Mucosa of descending colon (tissue), 3 donors: ENCODE measurements around the gene HAUS1. TPM values are rescaled to one million over a fixed set of nuclear protein-coding genes. Genes with fewer than 3 reads are reported as not detected.
"Not testable (repeated sequence)": the region's sequence is repeated elsewhere in the genome, so short reads cannot be mapped to it uniquely, and the experiment has no call there.

Experiments used
- ATAC-seq: fragments of 200-7000 bp; cut with Tn5 transposase; one replicate; pipeline ENCODE4 v1.9.1; 2020; ENCODE audit warnings: mild to moderate bottlenecking, moderate library complexity
- DNase-seq, 3 donors: peaks; one replicate each; pipeline ENCODE4 v3.0.0-alpha.2; 2020
- H3K36me3 ChIP-seq: fragments of 200-600 bp; one replicate; pipeline ENCODE4 v1.8.0; 2021; ENCODE audit warnings: low read depth, mild to moderate bottlenecking
- H3K4me1 ChIP-seq: fragments of 200-600 bp; one replicate; pipeline ENCODE4 v1.8.0; 2021; ENCODE audit warnings: low read depth, mild to moderate bottlenecking
- H3K4me3 ChIP-seq: fragments of 200-600 bp; one replicate; pipeline ENCODE4 v1.8.0; 2021; ENCODE audit warnings: mild to moderate bottlenecking
- H3K9me3 ChIP-seq: fragments of 200-600 bp; one replicate; pipeline ENCODE4 v1.8.0; 2021; ENCODE audit warnings: mild to moderate bottlenecking
- intact Hi-C, 2 donors: fragments of 100-400 bp; cut with DNase I in 1 of 2; cut with micrococcal nuclease in 1 of 2; formaldehyde crosslinking; loops; one replicate each; pipeline versions ENCODE4 v1.11.0 to v1.11.1; 2022; cut with DNase I, micrococcal nuclease
- total RNA-seq, 3 donors: library from RNA; stranded (reverse); fragmentation: NEBNext Ultra II Directional in 2 of 3; extraction: Animal tissue kit (Norgen Biotek cat#: 25700) in 2 of 3; gene quantifications; one replicate each; pipeline versions ENCODE4 v1.2.1 to v1.2.4, GENCODE V29; 2021 to 2023
- TF ChIP-seq, protein P1 (sequence below): fragments of 200-600 bp; IDR thresholded peaks from one replicate; pipeline ENCODE4 v1.8.0; 2022; ENCODE audit warnings: antibody characterized with exemption, mild to moderate bottlenecking
- donor health status: DM: no; HTN: no; CAD: no; lungs with moderate emphysema.
- donor health status: DM: no; HTN: no; CAD: no.
- donor health status: DM: no; HTN: yes; CAD: no.

HAUS1 gene
- total RNA-seq, 3 donors from 2014 or later = 8.2 to 26.2 (median 18.4) TPM

DNA sequence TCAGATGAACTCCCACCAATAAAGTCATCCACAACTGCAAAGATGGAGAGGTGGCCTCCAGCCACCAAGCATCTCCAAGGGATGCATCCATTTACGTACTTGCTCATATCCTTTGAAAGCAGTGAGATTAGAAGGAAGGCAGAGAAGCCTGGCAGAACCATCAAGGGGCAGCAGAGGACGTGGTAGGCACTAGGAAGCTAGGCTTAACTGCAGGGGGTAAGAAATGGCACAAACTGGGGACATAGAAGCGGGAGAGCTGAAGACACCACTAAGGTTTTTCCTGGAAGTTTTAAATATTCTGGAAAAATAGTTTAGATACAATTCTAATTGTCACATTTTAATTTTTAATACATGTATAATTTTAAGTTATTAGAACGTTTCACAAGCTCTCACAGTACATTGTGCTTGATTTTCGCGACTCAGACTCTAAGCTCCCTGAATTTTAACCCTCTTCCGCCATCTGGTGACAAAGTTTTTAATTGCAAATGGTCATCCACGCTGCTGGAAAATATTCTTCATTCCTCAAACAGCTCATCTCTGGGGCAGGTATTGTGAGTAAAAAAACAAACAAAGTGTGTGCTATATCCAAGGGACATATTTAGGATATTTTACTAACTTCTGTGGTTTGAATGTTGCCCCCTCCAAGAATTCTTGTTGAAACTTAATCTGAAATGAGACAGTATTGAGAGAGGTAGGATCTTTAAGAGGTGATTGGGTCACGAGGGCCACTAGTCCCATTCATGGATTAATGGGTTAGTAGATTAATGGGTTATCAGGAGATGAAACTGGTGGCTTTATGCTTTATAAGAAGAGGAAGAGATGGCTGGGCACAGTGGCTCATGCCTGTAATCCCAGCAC, 30.5 kb upstream of the HAUS1 start:
- H3K4me3 ChIP-seq = no peak overlapping the region
- peaks cover 7% of the 10 kb centered on the region for H3K4me1 ChIP-seq
- no peaks in the 10 kb centered on the region for H3K9me3 ChIP-seq
- DNase-seq (peak in 1 of 3 donors; percentile 82), ATAC-seq (peak; percentile 52)
- intact Hi-C loops = loop anchor here in 1 of 2 donors (10.0 kb wide), 1 partner anchor 109 kb away; the partner anchor contains the start of gene EPG5
- H3K36me3 ChIP-seq = no peaks in the 10 kb centered on the region
- TF ChIP-seq, protein P1, sequence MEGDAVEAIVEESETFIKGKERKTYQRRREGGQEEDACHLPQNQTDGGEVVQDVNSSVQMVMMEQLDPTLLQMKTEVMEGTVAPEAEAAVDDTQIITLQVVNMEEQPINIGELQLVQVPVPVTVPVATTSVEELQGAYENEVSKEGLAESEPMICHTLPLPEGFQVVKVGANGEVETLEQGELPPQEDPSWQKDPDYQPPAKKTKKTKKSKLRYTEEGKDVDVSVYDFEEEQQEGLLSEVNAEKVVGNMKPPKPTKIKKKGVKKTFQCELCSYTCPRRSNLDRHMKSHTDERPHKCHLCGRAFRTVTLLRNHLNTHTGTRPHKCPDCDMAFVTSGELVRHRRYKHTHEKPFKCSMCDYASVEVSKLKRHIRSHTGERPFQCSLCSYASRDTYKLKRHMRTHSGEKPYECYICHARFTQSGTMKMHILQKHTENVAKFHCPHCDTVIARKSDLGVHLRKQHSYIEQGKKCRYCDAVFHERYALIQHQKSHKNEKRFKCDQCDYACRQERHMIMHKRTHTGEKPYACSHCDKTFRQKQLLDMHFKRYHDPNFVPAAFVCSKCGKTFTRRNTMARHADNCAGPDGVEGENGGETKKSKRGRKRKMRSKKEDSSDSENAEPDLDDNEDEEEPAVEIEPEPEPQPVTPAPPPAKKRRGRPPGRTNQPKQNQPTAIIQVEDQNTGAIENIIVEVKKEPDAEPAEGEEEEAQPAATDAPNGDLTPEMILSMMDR = peak; percentile 47

DNA sequence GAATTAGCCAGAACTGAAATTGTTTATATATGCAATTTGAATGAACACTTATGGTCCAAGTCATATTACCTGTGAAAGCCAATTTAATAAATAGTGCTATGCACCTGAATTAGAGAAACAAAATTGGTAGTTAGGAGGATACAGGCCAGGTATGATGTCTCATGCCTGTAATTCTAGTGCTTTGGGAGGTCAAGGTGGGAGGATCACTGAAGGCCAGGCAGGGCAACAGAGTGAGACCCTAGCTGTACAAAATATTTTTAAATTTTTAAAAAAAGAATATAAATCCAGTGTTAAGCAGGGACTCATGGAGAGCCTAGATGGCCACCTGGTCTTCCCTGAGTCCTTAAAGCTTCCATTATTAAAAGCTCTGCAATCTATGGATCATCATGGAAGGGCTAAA, 24.8 kb upstream of the HAUS1 start:
- no peak for DNase-seq
- Histone ChIP-seq H3K9me3 (no peaks in the 10 kb centered on the region), H3K4me1 (peaks cover 3% of the 10 kb centered on the region), H3K36me3 (peaks cover 12% of the 10 kb centered on the region), H3K4me3 (no peak overlapping the region)
- no peak for ATAC-seq
- TF ChIP-seq, protein P1 = no peak
- intact Hi-C loops = loop anchor here in 1 of 2 donors (10.0 kb wide), 1 partner anchor 115 kb away; the partner anchor contains the start of gene EPG5

DNA sequence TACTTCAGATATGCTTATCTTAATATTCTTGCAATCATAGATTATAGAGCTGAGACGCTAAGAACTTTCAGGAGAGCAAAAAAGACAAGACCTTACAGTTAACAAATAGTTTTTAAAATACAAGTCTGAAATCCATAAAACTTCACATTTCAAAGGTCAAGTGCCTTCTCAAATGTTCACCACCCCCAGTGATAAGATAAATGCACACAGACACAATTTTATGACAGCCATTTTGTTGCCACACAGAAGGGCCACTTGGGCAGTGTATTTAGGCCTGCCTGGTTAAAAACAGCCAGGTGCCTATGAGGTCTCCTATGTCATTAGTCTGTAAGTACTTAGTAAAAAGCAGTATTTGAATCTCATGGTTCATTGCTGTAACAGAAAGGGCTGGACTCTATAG, 24.0 kb upstream of the HAUS1 start:
- Histone ChIP-seq H3K4me1 (peaks cover 3% of the 10 kb centered on the region), H3K36me3 (peaks cover 12% of the 10 kb centered on the region), H3K4me3 (no peak overlapping the region), H3K9me3 (no peaks in the 10 kb centered on the region)
- DNase-seq = no peak
- no peak for ATAC-seq
- TF ChIP-seq, protein P1 = no peak
- intact Hi-C loops = no loop called here

DNA sequence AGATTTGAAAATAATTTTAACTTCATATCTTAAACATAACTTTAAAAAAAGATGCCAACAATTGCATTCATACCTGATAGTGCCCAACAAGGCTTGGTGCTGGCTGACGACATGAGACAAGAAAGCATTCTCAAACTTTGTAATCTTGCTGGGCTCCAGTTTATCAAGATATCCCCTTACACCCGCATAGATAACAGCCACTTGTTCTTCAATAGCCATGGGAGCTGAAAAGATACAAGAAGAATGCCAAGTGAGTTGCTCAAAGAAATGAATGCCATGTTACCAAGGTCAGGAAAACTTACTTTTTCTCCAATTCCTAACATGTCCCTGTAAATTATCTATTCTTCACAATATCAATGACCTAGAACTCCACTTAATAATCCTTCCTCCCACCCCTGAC, 19.8 kb upstream of the HAUS1 start:
- intact Hi-C loops = no loop called here
- Histone ChIP-seq H3K4me3 (no peak overlapping the region), H3K4me1 (peaks cover 3% of the 10 kb centered on the region), H3K36me3 (peaks cover 26% of the 10 kb centered on the region), H3K9me3 (no peaks in the 10 kb centered on the region)
- ATAC-seq = no peak
- no peak for DNase-seq
- TF ChIP-seq, protein P1 = no peak

DNA sequence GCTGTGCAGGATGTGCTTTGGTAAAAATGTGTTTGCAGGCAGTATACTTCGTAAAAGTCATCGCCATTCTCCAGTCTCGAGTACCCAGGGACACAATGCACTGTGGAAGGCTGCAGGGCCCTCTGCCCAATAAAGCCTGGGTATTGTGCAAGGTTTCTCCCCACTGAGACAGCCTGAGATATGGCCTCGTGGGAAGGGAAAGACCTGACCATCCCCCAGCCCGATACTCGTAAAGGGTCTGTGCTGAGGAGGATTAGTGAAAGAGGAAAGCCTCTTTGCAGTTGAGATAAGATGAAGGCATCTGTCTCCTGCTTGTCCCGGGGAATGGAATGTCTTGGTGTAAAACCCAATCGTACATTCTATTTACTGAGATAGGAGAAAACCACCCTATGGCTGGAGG, 15.7 kb upstream of the HAUS1 start:
- H3K9me3 ChIP-seq, H3K4me1 ChIP-seq, DNase-seq, intact Hi-C loops, ATAC-seq, H3K4me3 ChIP-seq: not testable (repeated sequence)
- H3K36me3 ChIP-seq = peaks cover 37% of the 10 kb centered on the region

DNA sequence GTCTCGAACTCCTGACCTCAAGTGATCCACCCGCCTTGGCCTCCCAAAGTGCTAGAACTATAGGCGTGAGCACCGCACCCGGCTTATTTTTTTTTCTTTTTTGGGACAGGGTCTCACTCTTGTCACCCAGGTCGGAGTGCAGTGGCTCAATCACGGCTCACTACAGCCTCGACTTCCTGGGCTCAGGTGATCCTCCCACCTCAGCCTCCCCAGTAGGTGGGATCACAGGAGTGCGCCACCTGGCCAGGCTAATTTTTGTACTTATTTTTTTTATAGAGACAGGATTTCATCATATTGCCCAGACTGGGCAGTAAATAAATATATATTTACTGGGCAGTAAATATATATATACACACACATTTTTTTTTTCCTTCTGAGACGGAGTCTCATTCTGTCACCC, 8.7 kb upstream of the HAUS1 start:
- TF ChIP-seq, protein P1 = no peak
- DNase-seq (no peak), ATAC-seq (no peak)
- H3K4me1 ChIP-seq = peaks cover 16% of the 10 kb centered on the region
- intact Hi-C loops = no loop called here
- H3K36me3 ChIP-seq = peaks cover 9% of the 10 kb centered on the region
- H3K4me3 ChIP-seq = no peak overlapping the region
- no peaks in the 10 kb centered on the region for H3K9me3 ChIP-seq
